Stimulated activated CD4-positive, alpha-beta T cell treated with anti-CD3 and anti-CD28 coated beads, Interleukin-2, amount 100 ng/mL, for 4 hours (primary cell): ENCODE results near the gene CSGALNACT2.
"Not testable (repeated sequence)": the region's sequence is repeated elsewhere in the genome, so short reads cannot be mapped to it uniquely, and the experiment has no call there.

ENCODE experiments used
- DNase-seq: peaks from one replicate; pipeline ENCODE4 v3.0.0-alpha.2; 2020; ENCODE audit warnings: low read depth

The CSGALNACT2 gene

DNA sequence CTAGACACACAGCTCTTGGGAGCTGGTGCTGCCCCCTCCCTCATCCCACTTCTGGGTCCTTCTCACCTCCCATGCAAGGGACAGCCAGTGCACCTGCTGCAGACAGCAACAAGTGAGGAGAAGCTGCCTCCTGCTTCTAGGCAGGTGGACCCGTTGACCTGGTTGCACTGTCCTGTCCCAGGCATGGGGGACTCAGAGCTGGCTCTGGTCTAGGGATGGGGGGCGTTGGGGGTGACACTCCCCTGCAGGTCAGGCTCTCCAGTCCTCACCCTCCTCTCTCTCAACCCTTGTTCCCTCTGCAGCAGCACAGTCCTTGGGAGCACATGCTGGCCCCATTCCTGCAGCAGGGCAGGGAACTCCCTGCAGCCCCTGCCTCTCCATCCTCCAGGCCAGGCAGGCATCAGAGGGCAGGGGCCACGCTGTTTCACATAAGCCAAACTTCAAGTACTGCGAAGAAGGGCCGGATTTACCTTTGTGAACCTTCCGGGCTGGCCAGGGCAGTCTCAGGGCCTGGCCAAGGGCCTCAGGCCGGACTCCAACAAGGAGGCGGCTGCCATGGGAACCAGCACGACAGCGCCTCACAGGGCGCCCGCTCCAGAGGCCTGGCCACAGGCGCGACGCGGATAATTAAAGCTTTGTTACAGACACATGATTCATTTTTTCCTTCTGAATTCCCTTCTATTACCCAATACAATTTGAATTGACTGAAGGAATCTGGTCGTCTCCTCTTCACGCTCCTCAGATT, 80.1 kb downstream of the CSGALNACT2 start:
- DNase-seq, result no peak

DNA sequence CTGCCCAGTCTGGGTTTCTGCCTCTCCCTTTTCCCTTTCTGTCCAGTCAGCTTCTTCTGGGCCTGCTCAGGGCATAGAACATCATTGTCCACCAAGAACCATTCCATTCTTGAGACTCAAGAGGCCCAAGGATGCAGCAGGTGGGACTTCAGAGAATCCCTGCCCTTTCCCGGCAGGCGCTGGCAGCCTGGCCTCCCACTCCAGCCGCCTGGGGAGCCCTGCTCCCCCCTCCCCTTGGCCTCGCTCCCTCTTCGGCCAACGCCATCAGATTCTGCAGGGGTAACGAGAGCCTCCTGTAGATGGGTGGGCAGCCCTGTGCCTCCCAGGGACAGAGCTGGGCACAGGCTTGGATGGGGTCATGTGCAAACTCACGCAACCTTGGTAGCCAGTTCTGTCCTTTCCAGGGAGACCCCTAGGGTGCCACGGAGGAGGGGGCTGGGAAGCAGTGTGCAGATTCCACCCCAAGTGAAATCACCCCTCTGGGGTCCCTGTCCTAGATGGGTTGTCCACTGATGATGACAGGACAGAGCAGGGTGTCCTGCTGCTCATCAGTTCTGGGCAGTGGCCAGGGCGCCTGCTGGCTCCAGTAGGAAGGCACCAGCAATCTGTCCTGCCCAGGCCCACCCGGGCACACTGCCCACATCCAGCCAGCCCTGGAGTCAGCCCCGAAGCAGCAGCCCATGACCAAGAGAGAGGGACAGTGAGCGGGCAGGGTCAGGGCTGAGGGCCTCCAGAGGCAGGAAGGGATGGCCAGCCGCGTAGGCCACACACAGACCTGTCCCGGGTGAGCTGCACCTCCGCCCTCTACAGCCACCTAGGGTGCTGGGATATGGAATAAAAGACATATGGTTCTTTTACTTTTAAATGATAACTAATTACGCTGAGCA, 80.9 kb downstream of the CSGALNACT2 start:
- no peak for DNase-seq

DNA sequence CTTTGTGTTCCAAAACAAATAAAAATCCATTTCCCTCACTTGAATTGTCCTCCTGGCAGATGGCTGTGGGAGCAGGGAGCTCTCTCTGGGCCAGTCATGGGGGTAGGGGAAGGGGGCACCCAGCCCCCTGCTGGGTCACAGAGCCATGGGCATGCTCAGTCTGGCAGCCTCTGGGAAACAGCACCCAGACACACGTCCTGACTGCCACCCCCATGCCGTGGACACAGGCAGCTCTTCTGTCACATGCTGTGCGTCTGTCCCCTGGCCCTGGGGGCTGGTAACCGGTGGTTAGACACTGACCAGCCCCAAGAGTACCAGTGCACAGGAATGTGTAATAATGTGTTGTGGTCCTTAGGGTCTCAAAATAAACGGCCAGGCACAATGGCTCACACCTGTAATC, 81.6 kb downstream of the CSGALNACT2 start:
- no peak for DNase-seq

DNA sequence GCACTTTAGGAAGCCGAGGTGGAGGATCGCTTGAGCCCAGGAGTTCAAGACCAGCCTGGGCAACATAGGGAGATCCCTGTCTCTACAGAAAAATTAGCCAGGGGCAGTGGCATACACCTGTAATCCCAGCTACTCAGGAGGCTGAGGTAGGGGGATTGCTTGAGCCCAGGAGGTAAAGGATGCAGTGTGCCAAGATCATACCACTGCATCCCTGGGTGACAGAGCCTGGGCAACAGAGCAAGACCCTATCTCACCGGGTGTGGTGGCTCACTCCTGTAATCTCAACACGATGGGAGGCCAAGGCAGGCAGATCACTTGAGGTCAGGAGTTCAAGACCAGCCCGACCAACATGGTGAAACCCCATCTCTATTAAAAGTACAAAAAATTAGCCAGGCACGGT, 82.0 kb downstream of the CSGALNACT2 start:
- DNase-seq, result not testable (repeated sequence)

DNA sequence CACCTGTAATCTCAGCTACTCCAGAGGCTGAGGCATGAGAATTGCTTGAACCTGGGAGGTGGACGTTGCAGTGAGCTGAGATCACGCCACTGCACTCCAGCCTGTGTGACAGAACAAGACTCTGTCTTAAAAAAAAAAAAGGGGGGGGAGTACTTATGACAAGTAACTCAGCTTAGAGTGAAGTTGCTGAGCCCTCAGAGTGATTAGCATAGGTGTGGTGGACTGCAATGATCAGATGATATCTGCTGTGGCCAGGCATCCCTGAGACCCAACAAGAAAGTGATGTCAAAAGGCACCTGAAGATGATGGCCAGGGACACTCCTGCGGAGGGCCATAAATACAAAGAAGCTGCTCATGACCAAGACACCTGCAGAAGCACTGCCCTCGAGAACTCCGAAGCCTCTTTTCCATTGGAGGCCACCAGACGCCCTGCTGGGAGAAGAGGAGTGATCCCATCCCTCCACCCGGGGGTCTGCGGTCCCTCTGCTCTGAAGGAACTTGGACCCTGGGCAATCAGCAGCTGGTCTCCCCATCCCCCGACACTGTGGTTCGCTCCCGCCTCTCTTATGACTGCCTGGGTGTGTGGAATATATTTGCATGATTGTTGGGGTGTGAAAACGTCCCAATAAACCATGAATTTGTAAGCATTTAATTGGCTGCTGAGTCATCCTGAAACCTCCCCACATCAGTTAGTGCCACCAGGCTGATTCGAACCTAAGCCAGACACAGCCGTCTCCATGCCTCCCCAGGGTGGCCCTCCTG, 82.6 kb downstream of the CSGALNACT2 start:
- DNase-seq, result no peak

DNA sequence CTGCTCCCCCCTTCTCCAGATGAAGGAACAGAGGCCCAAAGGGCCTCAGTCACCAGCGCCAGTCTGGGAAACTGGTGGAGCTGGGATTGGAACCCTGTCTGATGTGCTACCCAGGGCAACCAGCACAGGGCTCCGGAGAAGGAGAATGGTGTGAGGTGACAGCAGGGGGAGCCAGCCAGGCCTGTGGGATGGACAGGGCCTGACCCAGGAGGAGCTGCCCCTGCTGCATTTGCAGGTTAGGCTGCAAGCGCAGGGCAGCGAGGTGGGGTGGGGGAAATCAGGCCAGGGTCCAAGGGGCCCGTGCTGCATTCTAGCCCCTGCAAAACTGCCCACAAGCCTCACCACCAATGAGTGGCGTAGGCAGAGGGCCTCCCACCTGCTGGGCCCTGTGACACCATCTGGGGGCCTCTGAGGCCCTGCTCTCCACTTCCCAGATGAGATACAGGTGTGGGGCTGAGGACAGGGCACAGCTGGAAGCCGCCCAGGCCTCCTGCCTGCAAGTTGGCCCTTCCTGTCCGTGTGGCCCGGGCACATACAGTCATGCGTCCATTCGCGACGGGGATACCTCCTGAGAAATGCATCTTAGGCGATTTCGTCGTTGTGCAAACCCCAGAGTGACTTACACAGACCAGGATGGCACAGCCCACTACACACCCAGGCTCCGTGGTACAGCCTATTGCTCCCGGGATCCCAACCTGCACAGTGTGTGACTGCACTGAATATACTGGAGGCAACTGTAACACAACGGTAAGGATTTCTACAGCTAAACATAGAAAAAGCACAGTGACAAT, 83.4 kb downstream of the CSGALNACT2 start:
- no peak for DNase-seq

DNA sequence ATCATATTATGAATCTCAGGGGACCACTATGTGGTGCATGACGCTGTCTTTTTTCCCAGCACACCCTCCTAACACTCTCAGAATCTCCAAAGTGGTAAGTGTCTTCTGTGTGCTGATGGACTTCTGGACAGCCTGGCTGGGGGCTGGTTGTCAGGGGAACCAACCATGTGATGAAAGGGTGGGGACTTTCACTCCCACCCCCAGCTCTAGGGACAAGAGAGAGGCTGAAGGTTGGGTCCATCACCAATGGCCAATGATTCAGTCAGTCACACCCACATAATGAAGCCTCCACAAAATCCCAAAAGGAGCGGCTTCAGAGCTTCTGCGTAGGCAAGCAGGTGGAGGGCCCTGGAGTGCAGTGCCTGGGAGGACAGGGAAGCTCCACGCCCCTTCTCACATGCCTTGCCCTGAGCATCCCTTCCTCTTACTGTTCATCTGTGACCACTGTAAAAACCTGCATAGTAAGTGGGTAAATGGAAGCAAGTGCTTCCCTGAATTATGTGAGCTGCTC, 84.0 kb downstream of the CSGALNACT2 start:
- DNase-seq, result no peak

DNA sequence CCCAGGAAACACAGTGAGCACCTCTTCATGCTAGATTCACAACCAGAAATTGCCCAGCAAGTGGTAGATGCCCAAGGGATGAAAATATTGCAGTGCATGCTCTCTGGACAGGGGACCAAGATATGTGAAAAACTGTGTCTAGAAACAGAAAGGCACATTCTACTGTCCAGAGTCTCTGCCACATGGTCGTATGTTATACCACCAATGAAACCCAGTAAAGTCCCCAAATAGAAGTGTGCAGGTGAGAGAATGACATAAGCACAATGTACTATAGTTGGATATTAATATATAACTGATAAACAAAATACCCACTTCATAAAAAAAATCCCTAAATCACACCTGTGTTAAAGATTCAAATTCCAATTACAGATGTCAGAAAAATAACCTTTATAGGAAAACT, 84.8 kb downstream of the CSGALNACT2 start:
- no peak for DNase-seq

DNA sequence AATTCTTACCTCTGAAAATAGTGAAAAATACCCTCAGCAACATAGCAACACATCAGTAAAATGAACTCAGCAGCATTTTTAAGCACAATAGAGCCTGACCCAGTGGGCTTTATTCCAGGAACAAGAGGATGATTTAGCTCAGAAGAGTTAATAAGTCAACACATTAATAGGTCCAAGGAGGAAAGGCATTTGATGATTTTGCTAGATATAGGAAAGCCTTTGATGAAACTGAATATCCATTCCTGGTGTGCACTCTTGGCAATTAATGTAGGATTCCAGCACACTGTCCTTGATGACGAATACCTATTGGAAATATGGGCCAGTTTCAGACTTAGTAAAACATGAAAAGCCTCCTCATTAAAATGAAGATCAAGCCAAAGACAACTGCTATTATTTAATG, 86.1 kb downstream of the CSGALNACT2 start:
- no peak for DNase-seq

DNA sequence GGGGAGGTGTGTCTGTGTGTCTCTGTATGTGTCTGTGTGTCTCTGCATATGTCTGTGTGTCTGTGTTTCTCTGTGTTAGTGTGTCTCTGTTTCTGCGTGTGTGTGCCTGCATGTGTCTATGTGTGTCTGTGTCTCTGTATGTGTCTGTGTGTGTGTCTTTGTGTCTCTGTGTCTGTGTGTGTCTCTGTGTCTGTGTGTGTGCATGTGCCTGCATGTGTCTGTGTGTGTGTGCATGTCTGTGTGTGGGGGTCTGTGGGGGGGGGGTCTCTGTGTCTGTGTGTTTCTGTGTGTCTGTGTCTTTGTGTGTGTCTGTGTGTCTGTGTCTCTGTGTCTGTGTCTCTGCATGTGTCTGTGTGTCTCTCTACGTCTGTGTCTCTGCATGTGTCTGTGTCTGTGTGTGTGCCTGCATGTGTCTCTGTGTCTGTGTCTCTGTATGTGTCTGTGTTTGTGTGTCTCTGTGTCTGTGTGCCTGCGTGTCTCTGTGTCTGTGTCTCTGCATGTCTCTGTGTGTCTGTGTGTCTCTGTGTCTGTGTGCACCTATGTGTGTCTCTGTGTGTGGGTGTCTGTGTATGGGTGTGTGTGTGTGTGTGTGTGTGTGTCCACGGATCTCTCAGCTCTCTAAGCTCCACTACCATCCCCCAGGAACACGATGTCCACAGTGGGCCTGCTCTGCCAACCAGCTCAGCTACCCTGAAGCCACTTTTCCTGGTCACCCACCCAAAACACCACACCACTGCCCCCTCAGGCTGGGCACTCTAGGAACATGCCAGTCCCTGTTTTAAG, 87.0 kb downstream of the CSGALNACT2 start:
- DNase-seq, result no peak

DNA sequence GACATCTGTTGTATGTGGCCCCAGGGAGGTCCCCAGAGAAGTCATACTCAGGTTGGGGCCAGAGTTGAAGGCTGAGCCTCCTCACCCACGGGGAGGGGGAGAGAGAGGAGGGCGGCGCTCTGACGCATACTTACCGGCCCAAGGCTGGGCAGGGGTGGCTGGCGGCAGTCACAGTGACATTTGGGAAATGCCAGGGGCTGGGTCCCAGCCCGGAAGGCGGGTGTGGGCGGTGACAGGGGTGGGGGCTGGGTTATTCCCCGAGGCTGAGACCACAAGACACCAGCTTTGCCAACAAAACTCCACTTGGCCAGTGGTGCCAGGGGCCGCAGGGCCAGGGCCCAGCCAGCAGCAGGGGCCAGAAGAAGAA, 87.5 kb downstream of the CSGALNACT2 start:
- DNase-seq, result peak; percentile 43

DNA sequence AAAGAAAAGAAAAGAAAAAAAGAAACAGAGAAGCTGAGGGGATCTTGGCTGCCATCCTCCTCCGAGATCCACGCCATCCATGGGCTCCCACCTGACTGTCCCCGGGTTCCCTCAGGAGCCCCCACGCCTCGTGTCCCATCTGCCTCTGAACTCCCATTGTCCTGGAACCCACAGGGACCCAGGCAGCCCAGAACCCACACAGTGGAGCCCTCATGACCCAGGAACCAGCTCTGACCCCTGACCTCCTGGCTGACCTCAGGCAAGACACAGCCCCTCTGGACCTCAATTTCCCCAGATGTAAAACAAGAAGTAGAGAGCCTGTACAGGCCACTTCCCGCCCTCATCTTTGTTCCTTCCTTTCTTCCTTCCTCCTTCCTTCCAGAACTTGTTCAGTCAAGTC, 88.2 kb downstream of the CSGALNACT2 start:
- no peak for DNase-seq

DNA sequence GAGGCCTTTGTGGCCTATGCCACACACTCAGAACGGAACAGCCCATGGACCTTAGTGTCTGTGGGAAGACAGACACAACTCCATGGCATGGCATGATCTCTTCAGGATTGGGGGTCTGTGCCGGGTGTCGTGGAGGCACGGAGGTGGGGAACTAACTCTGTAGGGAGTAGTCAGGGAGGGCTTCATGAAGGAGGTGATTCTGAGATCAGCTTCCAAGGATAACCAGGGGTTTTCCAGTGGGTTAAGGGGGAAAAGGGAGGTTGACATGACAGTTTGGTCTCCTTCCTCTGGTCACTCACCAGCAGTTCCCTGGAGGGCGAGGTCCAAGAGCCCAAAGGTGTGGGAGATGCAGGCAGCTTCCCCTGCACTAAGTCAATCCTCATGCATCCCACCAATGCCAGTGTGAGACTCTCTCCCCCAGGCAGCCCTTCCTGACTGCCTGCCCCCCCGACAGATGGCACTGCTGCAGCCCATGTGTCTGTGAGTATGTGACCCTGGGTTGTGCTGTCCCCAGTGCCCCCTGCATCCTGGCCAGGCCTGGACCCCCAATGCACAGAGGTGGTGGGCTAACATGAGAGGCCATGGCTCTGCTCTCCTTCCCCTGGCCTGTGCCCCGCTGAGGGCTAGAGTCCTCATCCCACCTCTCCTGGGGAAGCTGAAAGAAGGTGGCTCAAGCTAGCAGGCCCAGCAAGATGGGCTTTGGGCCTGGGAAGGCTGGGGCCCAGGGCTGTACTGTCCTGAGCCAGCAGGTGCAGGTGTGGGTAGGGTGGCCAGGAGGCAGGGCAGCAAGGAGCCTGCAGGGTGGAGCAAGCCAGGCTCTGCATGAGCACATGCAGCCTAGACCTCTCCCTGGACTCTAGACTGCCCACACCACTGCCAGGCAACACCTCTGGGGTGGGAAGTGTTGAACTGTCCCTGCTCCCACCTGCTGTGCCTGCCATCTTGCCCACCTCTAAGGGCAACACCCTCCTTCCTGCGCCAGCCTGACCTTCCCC, 88.9 kb downstream of the CSGALNACT2 start:
- no peak for DNase-seq

DNA sequence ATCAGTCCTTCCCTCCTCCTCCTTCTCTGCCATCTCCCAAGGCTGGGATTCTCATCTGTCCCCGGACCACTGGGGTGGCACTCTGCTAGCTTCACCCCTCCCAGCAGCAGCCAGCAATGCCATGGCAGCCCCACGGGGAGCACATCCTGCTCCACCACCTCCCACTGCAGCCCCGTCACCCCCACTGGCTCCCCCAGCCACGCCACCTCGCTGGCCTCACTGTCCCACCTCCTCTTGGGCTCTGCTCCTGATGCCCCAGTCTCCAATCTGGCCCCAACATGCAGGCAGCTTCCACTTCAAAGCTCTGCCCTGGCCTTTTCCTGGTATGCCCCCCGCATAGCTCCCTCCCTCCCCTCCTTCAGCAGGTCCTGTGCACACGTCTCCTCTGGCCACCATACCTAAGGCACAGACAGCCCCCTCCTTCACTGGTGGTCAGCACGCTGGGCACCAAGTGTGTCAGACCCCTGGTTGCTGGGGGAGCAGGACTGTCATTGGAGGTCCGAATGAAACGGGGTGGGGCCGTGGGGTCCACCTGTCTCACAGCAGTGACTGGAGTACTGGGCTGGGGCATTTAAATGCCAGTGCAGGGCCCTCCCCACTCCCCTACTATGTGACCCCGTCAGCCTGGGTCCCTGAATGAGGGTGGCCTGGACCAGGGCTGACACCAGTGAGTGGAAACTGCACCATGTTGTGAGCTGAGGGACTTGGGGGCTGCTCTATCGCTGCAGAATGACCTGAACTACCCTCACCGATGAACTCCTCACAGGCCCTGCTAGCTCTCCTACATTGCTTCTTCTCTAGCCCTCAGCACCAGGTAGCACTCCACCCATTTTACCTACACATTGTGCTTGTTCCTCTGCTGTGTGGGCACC, 89.9 kb downstream of the CSGALNACT2 start:
- no peak for DNase-seq

DNA sequence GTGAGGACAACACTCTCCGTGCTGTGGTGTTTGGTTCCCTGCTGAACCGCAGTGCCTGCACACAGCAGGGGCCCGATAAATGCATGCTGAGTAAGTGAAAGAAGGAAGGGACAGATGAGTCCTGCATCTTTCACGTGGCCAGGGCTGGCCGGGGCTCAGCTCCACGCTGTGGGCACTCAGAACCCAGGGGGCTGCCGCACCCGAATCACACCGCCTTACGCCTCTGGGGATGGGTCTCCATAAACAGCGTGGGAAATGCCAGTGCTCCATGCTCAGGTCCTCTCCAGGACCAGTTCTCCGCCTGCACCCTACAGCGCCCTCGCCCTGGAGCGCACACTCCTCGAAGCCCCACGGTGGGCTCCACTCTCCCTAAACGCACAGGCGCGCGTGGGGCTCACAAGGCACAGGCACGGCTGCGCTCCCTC, 90.5 kb downstream of the CSGALNACT2 start:
- DNase-seq, result no peak

DNA sequence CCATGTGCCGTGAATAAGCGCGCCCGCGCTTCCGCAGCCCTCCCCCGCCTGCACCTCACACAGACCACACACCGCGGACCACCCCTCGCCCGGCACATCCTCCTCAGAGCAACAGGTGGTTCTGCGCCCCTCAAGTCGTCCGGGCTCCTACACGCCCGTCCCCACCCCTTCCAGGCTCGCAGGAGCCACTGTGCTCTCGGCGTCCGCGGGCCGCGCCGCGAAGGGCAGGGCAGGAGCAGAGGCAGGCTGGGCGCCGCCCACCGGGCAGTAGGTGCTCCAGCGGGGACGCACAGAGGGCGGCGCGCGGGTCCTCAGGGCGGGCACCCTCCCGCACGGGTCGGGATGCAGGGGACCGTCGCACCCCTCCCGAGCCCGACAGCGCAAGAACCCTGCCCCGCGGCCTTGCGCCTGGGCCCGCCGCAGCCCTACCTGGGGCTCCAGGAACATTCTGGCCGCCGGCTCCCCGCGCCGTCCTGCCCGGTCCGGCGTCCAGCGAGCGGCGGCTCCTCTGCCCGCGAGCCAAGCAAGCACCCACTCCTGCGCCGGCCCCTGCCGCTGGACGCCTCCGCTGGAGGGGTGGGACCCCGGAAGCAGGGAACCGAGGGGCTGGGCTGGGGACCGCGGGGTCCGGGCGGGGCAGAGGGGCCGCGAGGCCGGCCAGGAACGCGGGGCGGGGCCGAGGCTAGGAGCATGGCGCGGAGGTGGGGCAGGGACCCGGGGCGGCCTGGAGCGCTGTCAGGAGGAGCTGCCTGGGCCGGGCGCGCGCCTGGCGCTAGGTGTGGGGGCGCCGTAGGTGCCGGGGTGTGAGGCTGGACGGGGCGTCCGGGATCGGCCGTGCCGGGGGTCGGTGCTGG, 91.2 kb downstream of the CSGALNACT2 start:
- DNase-seq, result no peak

DNA sequence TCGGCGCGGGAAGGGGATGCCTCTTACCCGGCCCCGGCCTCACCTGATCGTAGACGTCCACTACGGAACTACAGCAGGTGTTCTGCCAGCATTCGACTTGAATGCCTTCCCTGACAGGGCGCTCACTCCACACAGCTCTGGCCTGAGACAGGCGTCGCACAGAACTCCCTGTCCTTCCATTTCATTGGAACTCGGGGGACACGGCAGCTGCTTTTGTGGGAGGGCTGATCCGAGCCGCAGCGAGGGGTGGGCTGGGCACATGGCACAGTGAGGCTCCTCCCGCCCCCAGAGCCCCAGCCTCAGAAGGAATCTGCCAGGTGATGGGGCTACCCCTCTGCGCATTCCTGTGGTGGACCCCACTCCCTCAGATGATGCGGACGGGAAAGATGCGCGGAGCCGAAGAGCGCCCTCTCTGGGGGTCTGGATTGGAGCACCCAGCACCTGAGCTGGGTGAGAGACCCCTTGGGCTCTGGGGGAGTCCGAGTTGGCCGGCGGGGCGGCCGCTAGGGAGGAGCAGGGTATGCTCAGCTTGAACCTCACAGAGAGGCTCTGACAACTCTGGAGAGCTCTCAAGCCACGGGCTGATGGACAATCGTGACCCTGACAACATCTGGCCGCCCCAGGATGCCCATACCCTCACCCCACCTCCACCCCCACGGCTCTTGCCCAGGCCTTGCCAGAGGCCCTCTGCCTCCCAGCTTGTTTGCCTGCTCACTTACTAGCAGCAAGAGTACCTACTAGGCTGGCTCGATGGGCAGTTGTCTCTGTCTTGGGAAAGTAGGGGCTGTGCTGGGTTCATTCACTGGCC, 92.1 kb downstream of the CSGALNACT2 start:
- no peak for DNase-seq
